ENCODE measurements around the gene ATG3.
"Not testable (repeated sequence)": the region's sequence is repeated elsewhere in the genome, so short reads cannot be mapped to it uniquely, and the experiment has no call there.

ATG3 gene

GRCh38 chr3:112497897-112498548, 63.7 kb downstream of the ATG3 start:
- no peaks in the 10 kb centered on the region for H3K4me1 ChIP-seq (ENCODE audit: control insufficient read depth, insufficient read depth, low read depth, low read length)
- WGBS = 93% methylated on average over 5 of the region's 11 CpGs
- H4K8ac ChIP-seq (ENCODE audit: low read length) = no peak overlapping the region

GRCh38 chr3:112496366-112497067, 65.2 kb downstream of the ATG3 start:
- H3K4ac ChIP-seq (ENCODE audit: low read depth in 1 of 2, low read length in 2 of 2) = no peak overlapping the region
- H3K9me3 ChIP-seq (ENCODE audit: control insufficient read depth, low read length) = no peaks in the 10 kb centered on the region

More at GRCh38 chr3:112497897-112498548, 63.7 kb downstream of the ATG3 start:
- no peaks in the 10 kb centered on the region for H3K36me3 ChIP-seq (ENCODE audit: control insufficient read depth in 1 of 2, insufficient read depth in 2 of 2, low read depth in 1 of 2, low read length in 2 of 2)
- H2BK5ac ChIP-seq (ENCODE audit: low read depth, low read length, poor library complexity, severe bottlenecking) = no peak overlapping the region
- no peaks in the 10 kb centered on the region for H3K79me1 ChIP-seq (replicated peaks; ENCODE audit: low read length, poor library complexity, severe bottlenecking)
- no peak overlapping the region for H2BK120ac ChIP-seq (ENCODE audit: low read depth, low read length)
- DNase-seq = no peak
- H2BK12ac ChIP-seq (ENCODE audit: low read length in 2 of 2) = no peak overlapping the region
- H3K9me3 ChIP-seq (ENCODE audit: control insufficient read depth, low read length) = no peaks in the 10 kb centered on the region
- no peak overlapping the region for H3K4me3 ChIP-seq (ENCODE audit: insufficient read depth in 1 of 2, low read depth in 1 of 2, low read length in 2 of 2)
- no peak overlapping the region for H3K4ac ChIP-seq (ENCODE audit: low read depth in 1 of 2, low read length in 2 of 2)
- H4K91ac ChIP-seq (ENCODE audit: low read length) = no peak overlapping the region
- H3K27ac ChIP-seq (ENCODE audit: low read length, poor library complexity, severe bottlenecking) = no peak overlapping the region
- no peak overlapping the region for H3K9ac ChIP-seq (ENCODE audit: low read length)
- no peak overlapping the region for H2BK15ac ChIP-seq (ENCODE audit: low read depth, poor library complexity, severe bottlenecking)
- H3K27me3 ChIP-seq (ENCODE audit: control insufficient read depth in 1 of 2, insufficient read depth in 1 of 2, low read length in 2 of 2) = no peaks in the 10 kb centered on the region
- no peak overlapping the region for H3K23ac ChIP-seq (ENCODE audit: low read length in 2 of 2)
- no peak overlapping the region for H3K14ac ChIP-seq (ENCODE audit: low read length in 2 of 2)
- H2AK5ac ChIP-seq (ENCODE audit: low read length, severe bottlenecking) = no peak overlapping the region
- no peak overlapping the region for H3K4me2 ChIP-seq (ENCODE audit: low read length, poor library complexity, severe bottlenecking)
- no peak overlapping the region for H2AFZ ChIP-seq (ENCODE audit: low read depth, low read length)
- no peak overlapping the region for H3K18ac ChIP-seq (ENCODE audit: low read depth in 1 of 2, low read length in 2 of 2)

GRCh38 chr3:112494448-112494767, 67.4 kb downstream of the ATG3 start:
- WGBS = 97% methylated on average over 3 of the region's 3 CpGs
- not testable (repeated sequence) for H3K4me3 ChIP-seq (ENCODE audit: insufficient read depth in 1 of 2, low read depth in 1 of 2, low read length in 2 of 2); H3K27ac ChIP-seq (ENCODE audit: low read length, poor library complexity, severe bottlenecking); H3K4me1 ChIP-seq (ENCODE audit: control insufficient read depth, insufficient read depth, low read depth, low read length); H4K8ac ChIP-seq (ENCODE audit: low read length); H3K23ac ChIP-seq (ENCODE audit: low read length in 2 of 2); H3K9me3 ChIP-seq (ENCODE audit: control insufficient read depth, low read length); H2BK120ac ChIP-seq (ENCODE audit: low read depth, low read length); H2AK5ac ChIP-seq (ENCODE audit: low read length, severe bottlenecking); H3K36me3 ChIP-seq (ENCODE audit: control insufficient read depth in 1 of 2, insufficient read depth in 2 of 2, low read depth in 1 of 2, low read length in 2 of 2); H4K91ac ChIP-seq (ENCODE audit: low read length); H3K27me3 ChIP-seq (ENCODE audit: control insufficient read depth in 1 of 2, insufficient read depth in 1 of 2, low read length in 2 of 2); H3K14ac ChIP-seq (ENCODE audit: low read length in 2 of 2); H2BK15ac ChIP-seq (ENCODE audit: low read depth, poor library complexity, severe bottlenecking); H2BK12ac ChIP-seq (ENCODE audit: low read length in 2 of 2); H2BK5ac ChIP-seq (ENCODE audit: low read depth, low read length, poor library complexity, severe bottlenecking); H2AFZ ChIP-seq (ENCODE audit: low read depth, low read length); H3K4me2 ChIP-seq (ENCODE audit: low read length, poor library complexity, severe bottlenecking); H3K4ac ChIP-seq (ENCODE audit: low read depth in 1 of 2, low read length in 2 of 2); H3K79me1 ChIP-seq (replicated peaks; ENCODE audit: low read length, poor library complexity, severe bottlenecking); H3K18ac ChIP-seq (ENCODE audit: low read depth in 1 of 2, low read length in 2 of 2); H3K9ac ChIP-seq (ENCODE audit: low read length); DNase-seq

More at GRCh38 chr3:112496366-112497067, 65.2 kb downstream of the ATG3 start:
- Histone ChIP-seq H3K79me1 (replicated peaks; ENCODE audit: low read length, poor library complexity, severe bottlenecking) (no peaks in the 10 kb centered on the region), H3K4me1 (ENCODE audit: control insufficient read depth, insufficient read depth, low read depth, low read length) (no peaks in the 10 kb centered on the region), H2BK12ac (ENCODE audit: low read length in 2 of 2) (no peak overlapping the region), H3K4me3 (ENCODE audit: insufficient read depth in 1 of 2, low read depth in 1 of 2, low read length in 2 of 2) (no peak overlapping the region), H4K91ac (ENCODE audit: low read length) (no peak overlapping the region), H2BK15ac (ENCODE audit: low read depth, poor library complexity, severe bottlenecking) (no peak overlapping the region), H3K36me3 (ENCODE audit: control insufficient read depth in 1 of 2, insufficient read depth in 2 of 2, low read depth in 1 of 2, low read length in 2 of 2) (no peaks in the 10 kb centered on the region), H3K27me3 (ENCODE audit: control insufficient read depth in 1 of 2, insufficient read depth in 1 of 2, low read length in 2 of 2) (no peaks in the 10 kb centered on the region), H2AK5ac (ENCODE audit: low read length, severe bottlenecking) (no peak overlapping the region), H2AFZ (ENCODE audit: low read depth, low read length) (no peak overlapping the region), H3K4me2 (ENCODE audit: low read length, poor library complexity, severe bottlenecking) (no peak overlapping the region), H3K18ac (ENCODE audit: low read depth in 1 of 2, low read length in 2 of 2) (no peak overlapping the region), H4K8ac (ENCODE audit: low read length) (no peak overlapping the region), H3K14ac (ENCODE audit: low read length in 2 of 2) (no peak overlapping the region), H2BK5ac (ENCODE audit: low read depth, low read length, poor library complexity, severe bottlenecking) (no peak overlapping the region), H3K23ac (ENCODE audit: low read length in 2 of 2) (no peak overlapping the region), H2BK120ac (ENCODE audit: low read depth, low read length) (no peak overlapping the region), H3K9ac (ENCODE audit: low read length) (no peak overlapping the region), H3K27ac (ENCODE audit: low read length, poor library complexity, severe bottlenecking) (no peak overlapping the region)
- DNase-seq = no peak
- WGBS = 87% methylated on average over 3 of the region's 5 CpGs

DNA sequence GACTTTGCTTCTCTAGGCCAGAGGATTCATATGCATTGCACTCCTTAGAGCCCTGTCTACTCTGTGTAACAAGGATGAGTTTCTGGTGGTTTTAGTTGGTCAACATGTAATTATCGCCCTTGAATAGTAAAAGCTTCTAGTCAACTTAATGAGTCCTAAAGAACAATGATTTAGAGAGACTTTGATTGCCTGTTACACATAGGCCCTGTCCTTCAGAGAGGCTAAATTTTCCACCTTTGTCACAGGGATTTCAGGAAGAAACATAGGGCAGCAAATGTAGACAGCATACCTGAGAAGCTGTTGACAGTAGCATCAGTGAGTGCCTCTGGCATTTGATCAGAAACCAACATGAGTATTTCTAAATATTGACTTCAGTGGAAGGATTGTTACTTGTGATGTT, 69.6 kb downstream of the ATG3 start:
- Histone ChIP-seq H3K4me1 (ENCODE audit: control insufficient read depth, insufficient read depth, low read depth, low read length) (no peaks in the 10 kb centered on the region), H2BK15ac (ENCODE audit: low read depth, poor library complexity, severe bottlenecking) (no peak overlapping the region), H3K9ac (ENCODE audit: low read length) (no peak overlapping the region), H3K27me3 (ENCODE audit: control insufficient read depth in 1 of 2, insufficient read depth in 1 of 2, low read length in 2 of 2) (no peaks in the 10 kb centered on the region), H3K4me3 (ENCODE audit: insufficient read depth in 1 of 2, low read depth in 1 of 2, low read length in 2 of 2) (no peak overlapping the region), H3K23ac (ENCODE audit: low read length in 2 of 2) (no peak overlapping the region), H3K4me2 (ENCODE audit: low read length, poor library complexity, severe bottlenecking) (no peak overlapping the region), H3K36me3 (ENCODE audit: control insufficient read depth in 1 of 2, insufficient read depth in 2 of 2, low read depth in 1 of 2, low read length in 2 of 2) (no peaks in the 10 kb centered on the region), H3K18ac (ENCODE audit: low read depth in 1 of 2, low read length in 2 of 2) (no peak overlapping the region), H3K27ac (ENCODE audit: low read length, poor library complexity, severe bottlenecking) (no peak overlapping the region), H2BK5ac (ENCODE audit: low read depth, low read length, poor library complexity, severe bottlenecking) (no peak overlapping the region), H3K14ac (ENCODE audit: low read length in 2 of 2) (no peak overlapping the region), H3K4ac (ENCODE audit: low read depth in 1 of 2, low read length in 2 of 2) (no peak overlapping the region), H2AK5ac (ENCODE audit: low read length, severe bottlenecking) (no peak overlapping the region), H4K8ac (ENCODE audit: low read length) (no peak overlapping the region), H2BK120ac (ENCODE audit: low read depth, low read length) (no peak overlapping the region), H4K91ac (ENCODE audit: low read length) (no peak overlapping the region), H2AFZ (ENCODE audit: low read depth, low read length) (no peak overlapping the region), H3K9me3 (ENCODE audit: control insufficient read depth, low read length) (no peaks in the 10 kb centered on the region), H3K79me1 (replicated peaks; ENCODE audit: low read length, poor library complexity, severe bottlenecking) (no peaks in the 10 kb centered on the region), H2BK12ac (ENCODE audit: low read length in 2 of 2) (no peak overlapping the region)
- 91% methylated on average over 1 of the region's 1 CpG for WGBS
- no peak for DNase-seq
